Erythroblast (primary cell): ENCODE measurements around the gene WNT3A.
"Not testable (repeated sequence)": the region's sequence is repeated elsewhere in the genome, so short reads cannot be mapped to it uniquely, and the experiment has no call there.

ENCODE experiments used
- GATA1 ChIP-seq: IDR thresholded peaks from 2 replicates; pipeline ENCODE4 v1.6.1; 2011; ENCODE audit warnings: low read depth, mild to moderate bottlenecking, control low read depth, low read length, moderate library complexity
- POLR2A ChIP-seq: IDR thresholded peaks from 2 replicates; pipeline ENCODE4 v1.6.1; 2011; ENCODE audit warnings: mild to moderate bottlenecking, low read length

GRCh38 chr1:227970076-227970995 is 36.5 kb upstream of the WNT3A start:
- not testable (repeated sequence) for TF ChIP-seq POLR2A, GATA1
